T-helper 2 cell treated with Interferon-gamma antibody and Interleukin-4, amounts not matched to agents 100 ng/mL and 5 ng/mL, for 36 hours (primary cell): ENCODE measurements around the gene RPS27. TPM values are rescaled to one million over a fixed set of nuclear protein-coding genes. Genes with fewer than 3 reads are reported as not detected.

Source experiments
- intact Hi-C: fragments of 100-400 bp; cut with micrococcal nuclease; formaldehyde crosslinking; loops from one replicate; pipeline ENCODE4 v1.15.1; 2023
- total RNA-seq: library from RNA; stranded (reverse); gene quantifications from 2 replicates; pipeline ENCODE4 v1.2.3, GENCODE V29; 2022

RPS27 gene
- 1,752 and 1,899 TPM in 2 replicates for total RNA-seq

DNA sequence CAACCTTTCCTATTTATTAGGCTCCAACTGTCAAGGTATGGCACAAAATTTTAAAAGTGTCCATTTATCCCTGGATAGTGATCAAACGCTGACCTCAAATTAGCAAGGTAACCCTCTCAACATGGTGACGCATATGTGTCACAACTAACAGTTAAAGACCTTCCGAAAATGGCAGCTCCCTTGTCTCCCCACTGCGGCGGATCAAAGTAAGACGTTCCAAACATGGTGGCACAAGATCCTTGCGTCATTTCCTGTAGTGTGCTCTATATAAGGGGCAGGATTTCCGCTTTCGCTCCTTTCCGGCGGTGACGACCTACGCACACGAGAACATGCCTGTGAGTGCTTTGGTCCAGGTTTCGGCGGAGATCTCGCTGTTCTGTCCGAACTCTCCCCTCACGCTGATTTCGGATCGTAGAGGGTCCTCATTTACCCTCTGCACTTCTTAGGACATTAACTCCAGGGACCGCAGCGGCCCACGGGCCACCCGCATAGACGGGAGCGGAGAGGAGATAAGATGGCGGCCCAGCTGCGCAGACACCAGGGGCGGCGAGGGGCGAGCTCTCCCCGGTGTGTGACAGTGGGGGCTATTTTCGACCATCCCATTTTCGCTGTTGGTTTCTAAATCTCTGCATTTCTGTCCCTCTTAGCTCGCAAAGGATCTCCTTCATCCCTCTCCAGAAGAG, at the start of gene RPS27:
RPS27 (plus strand) TSS at position 295 of the 683 bp plus-strand sequence; CDS start at position 330, 35 bp downstream.
- intact Hi-C loops = loop anchor here (1.0 to 10.0 kb wide), 10 partner anchors 13 to 354 kb away; partner anchors contain the start of genes CRTC2, HAX1, JTB and NPR1

- intact Hi-C loops = no loop called here
These were observed 48.5 kb upstream of the RPS27 start for GRCh38 chr1:153941826-153942725.

DNA sequence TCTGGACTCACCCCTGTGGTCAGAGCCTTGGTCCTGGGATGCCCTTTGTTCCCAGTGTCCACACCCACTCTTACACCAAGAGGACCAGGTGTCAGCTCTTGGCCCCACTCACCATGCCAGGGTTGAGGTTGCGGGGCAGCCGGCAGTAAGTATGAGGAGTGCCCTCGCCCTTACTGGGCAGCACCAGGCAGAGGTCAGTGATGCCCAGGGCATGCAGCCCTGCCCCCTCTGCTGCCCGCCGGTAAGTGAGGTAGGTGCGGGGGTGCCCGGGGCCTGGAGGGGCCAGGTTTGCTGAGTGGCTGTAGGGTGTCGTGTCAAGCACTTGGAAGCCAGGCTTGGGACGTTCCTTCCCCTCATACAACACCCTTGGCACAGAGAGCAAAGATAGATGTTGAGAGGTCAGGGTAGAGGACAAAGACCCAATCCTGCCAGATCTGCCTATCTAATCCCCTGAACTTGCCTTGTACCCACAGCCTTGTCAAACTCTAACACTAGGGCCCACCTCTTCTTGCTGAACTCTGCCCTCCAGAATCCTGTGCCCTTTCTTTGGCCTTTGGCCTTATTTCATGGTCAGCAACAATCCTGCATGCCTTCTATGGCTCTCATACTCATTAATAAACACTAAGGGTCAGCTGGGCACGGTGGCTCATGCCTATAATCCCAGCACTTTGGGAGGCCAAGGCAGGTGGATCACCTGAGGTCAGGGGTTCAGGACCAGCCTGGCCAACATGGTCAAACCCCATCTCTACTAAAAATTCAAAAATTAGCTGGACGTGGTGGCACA, 47.6 kb upstream of the RPS27 start:
- intact Hi-C loops = no loop called here

- intact Hi-C loops = loop anchor here (2.0 kb wide), 1 partner anchor 33 kb away; the partner anchor contains the start of gene JTB
These were observed 46.3 kb upstream of the RPS27 start for GRCh38 chr1:153944005-153944826.

DNA sequence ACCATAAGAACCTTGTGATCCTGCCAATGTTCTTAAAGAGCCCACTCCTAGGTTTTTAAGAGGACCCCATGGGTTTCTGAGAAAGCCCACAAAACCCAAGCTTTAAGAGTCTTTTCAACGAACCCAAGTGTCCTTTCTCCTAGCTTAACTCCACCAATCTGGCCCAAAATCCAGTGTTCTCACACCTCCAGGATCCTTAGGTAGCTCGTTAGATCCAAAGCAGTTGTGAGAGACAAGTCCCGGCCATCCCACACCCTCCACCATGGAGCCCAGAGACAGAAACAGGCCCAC, 45.8 kb upstream of the RPS27 start:
- intact Hi-C loops = loop anchor here (1.0 to 2.0 kb wide), 2 partner anchors 21 to 32 kb away; partner anchors contain the start of gene JTB

GRCh38 chr1:153945131-153945794, 45.3 kb upstream of the RPS27 start:
- intact Hi-C loops = loop anchor here (1.0 to 2.0 kb wide), 2 partner anchors 22 to 32 kb away; partner anchors contain the start of gene JTB

DNA sequence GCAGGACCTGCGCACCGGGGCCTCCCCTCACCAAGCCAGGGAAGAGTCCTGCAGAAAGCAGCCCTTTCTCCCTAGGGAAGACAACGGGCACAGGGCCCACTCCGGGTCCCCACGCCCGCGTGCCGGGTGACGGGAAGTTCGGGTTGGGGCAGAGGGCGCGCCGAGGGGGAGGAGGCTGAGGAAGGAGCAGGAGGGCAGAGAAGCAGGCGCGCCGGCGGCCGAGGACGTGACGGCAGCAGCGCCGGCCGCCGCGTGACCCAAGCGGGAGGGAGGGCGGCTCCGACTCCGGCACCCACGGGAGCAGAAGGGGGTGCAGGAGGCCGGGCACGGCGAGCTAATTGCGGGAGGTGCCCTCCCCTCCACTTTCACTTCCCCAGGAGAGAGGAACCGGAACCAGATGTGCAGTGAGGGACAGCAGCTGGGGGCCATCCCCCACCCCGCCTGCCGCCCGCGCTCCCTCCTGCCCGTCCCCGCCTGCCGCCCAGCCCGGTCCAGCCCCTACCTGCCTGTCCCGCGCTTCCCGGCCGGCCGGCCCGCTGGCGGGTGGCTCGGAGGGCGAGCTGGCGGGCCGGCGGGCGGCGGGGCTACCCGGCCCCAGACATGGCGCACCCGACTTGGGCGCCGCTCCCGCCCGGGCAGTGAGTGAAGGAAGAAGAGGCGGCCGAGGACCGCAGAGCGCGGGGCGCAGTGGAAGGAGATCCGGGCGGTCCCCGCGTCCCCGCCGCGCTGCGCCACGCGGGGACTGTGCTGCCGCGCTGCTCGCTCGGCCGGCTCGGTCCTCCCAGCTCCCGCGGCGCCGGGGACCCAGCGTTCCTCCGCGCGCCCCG, 44.6 kb upstream of the RPS27 start:
- intact Hi-C loops = loop anchor here (1.0 to 2.0 kb wide), 4 partner anchors 12 to 125 kb away; partner anchors contain the start of genes CRTC2 and JTB

DNA sequence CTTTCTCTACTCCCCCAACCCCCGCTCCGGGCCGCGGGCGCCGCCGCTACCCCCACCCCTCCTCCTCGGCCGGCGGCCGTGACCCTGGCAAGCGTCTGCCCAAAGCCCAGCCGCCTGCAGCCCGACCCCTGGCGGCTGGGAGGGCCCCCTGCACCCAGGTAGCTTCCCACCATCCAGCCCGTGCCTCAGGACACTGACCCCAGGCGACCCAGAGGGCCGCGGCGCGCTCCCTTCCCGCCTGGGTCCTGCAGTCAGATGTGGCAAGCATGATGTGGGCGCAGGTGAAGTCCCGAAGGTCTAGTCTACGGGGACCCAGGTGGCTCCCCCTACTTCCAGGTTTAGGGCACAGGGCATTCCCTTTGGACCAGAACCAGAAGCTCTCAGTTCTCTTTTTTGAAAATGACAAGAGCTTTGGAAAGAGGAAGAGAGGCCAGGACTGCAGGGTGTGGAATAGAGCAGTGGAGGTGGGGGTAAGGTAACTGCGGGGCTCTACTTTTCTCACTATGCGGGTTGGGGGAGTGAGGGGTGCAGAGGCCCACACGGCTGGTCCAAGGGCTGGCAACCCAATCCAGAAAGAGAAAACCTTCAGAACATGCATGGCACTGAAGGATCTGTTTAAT, 43.8 kb upstream of the RPS27 start, which contains the start of gene DENND4B:
DENND4B (minus strand) TSS at position 97 of the 620 bp plus-strand sequence. CDS start 2,344 bp downstream, outside the sequence.
- intact Hi-C loops = loop anchor here (1.0 kb wide), 2 partner anchors 12 to 125 kb away; partner anchors contain the start of gene CRTC2

GRCh38 chr1:153951183-153951582, 39.4 kb upstream of the RPS27 start:
- intact Hi-C loops = no loop called here

GRCh38 chr1:153951801-153952200, 38.8 kb upstream of the RPS27 start:
- intact Hi-C loops = no loop called here

DNA sequence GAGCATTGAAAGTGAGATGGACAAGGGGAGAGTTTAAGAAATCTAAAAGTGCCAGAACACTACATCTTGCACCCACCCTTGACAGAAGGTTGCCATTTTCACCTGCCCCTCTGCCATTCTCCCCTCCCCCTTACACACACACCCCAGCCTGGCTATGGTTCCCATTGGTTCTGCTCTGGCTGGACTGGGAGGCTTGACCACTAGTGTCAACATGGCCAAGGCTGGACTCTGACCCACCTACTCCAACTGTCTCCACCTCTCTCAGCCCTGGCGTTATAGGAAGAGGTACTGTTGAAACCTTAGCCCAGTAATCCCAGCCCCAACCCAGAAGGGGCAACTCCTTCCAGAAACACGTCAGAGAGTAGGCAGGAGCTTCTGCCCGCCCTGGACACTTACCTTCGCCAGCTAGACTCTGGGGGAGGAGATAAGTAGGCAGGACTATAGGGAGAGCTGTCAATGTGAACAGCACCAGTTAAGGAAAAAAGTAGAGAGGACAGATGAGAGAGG, 36.6 kb upstream of the RPS27 start:
- intact Hi-C loops = no loop called here

DNA sequence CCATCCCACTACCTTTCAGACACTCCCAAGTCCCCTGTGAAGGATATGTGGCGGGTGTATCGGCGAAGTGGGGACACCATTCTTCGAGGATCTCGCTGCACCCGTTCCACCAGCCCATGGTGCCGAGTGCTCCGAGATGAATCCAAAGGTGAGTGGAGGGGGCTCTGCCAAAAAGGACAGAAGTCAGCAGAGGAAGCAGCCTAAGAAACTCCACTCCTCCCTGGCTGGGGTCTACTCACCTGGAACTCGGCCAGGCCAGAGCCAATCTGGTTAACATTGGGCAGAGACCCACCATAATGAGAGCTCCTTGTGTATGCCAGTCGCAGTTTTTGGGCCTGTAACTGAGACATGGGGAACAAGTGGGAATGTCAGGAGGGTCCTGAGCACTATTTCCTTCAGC, 35.7 kb upstream of the RPS27 start:
- intact Hi-C loops = no loop called here

GRCh38 chr1:153956997-153957715, 33.4 kb upstream of the RPS27 start:
- intact Hi-C loops = no loop called here

GRCh38 chr1:153957744-153958110, 32.8 kb upstream of the RPS27 start:
- intact Hi-C loops = loop anchor here (1.0 to 2.0 kb wide), 7 partner anchors 10 to 230 kb away; partner anchors contain the start of genes CREB3L4, DENND4B, JTB and RPS27

GRCh38 chr1:153958111-153958960, 32.2 kb upstream of the RPS27 start, which contains the start of gene CRTC2:
Gene CRTC2, minus strand, starts transcription at chr1:153958612. Its CDS starts 115 bp downstream, at chr1:153958497.
- intact Hi-C loops = loop anchor here (1.0 to 2.0 kb wide), 7 partner anchors 9 to 231 kb away; partner anchors contain the start of genes CREB3L4, DENND4B, JTB and RPS27

- intact Hi-C loops = loop anchor here (1.0 to 2.0 kb wide), 7 partner anchors 8 to 232 kb away; partner anchors contain the start of genes CREB3L4, DENND4B, JTB and RPS27
These were observed 31.7 kb upstream of the RPS27 start for GRCh38 chr1:153958961-153959260.
